GM23338 (cell line): ENCODE data around the gene ZBP1. TPM values are rescaled to one million over a fixed set of nuclear protein-coding genes. Genes with fewer than 3 reads are reported as not detected.

ENCODE experiments used
- ATAC-seq: fragments of 200-7000 bp; cut with Tn5 transposase; 3 replicates; pipeline ENCODE4 v1.9.1; 2020
- DNase-seq: peaks from one replicate; pipeline ENCODE4 v3.0.0-alpha.2; 2015; ENCODE audit warnings: low spot score
- H2AFZ ChIP-seq: fragments of 200-600 bp; sonication (generic); 2 replicates; pipeline ENCODE4 v1.8.0; 2016; ENCODE audit warnings: antibody characterized with exemption, mild to moderate bottlenecking, moderate library complexity
- H3F3A ChIP-seq: fragments of 200-600 bp; sonication (generic); replicated peaks from 2 replicates; pipeline ENCODE4 v1.8.0; 2017; ENCODE audit warnings: antibody characterized with exemption, mixed run types, low read depth
- H3K27ac ChIP-seq: fragments of 200-600 bp; sonication (generic); 2 replicates; pipeline ENCODE4 v1.6.1; 2016; ENCODE audit warnings: low read depth
- H3K27me3 ChIP-seq: fragments of 200-600 bp; sonication (generic); 2 replicates; pipeline ENCODE4 v1.8.0; 2016; ENCODE audit warnings: mild to moderate bottlenecking, mixed run types, moderate library complexity; ENCODE audit not compliant: insufficient read depth
- H3K36me3 ChIP-seq: fragments of 200-600 bp; sonication (generic); 2 replicates; pipeline ENCODE4 v1.8.0; 2016; ENCODE audit warnings: mild to moderate bottlenecking; ENCODE audit not compliant: insufficient read depth
- H3K4me1 ChIP-seq: fragments of 200-600 bp; sonication (generic); 2 replicates; pipeline ENCODE4 v1.8.0; 2016; ENCODE audit warnings: mild to moderate bottlenecking, moderate library complexity; ENCODE audit not compliant: insufficient read depth
- H3K4me2 ChIP-seq: fragments of 200-600 bp; sonication (generic); 2 replicates; pipeline ENCODE4 v1.7.1; 2017; ENCODE audit warnings: mixed run types
- H3K4me3 ChIP-seq: fragments of 200-600 bp; sonication (generic); 2 replicates; pipeline ENCODE4 v1.6.1; 2016; ENCODE audit warnings: mixed run types
- H3K79me2 ChIP-seq: fragments of 200-600 bp; sonication (generic); replicated peaks from 2 replicates; pipeline ENCODE4 v1.8.0; 2017; ENCODE audit warnings: mild to moderate bottlenecking; ENCODE audit not compliant: insufficient read depth
- H3K9me2 ChIP-seq: fragments of 200-600 bp; sonication (generic); 2 replicates; pipeline ENCODE4 v1.8.0; 2017; ENCODE audit not compliant: insufficient read depth
- H4K20me1 ChIP-seq: fragments of 200-600 bp; sonication (generic); replicated peaks from 2 replicates; pipeline ENCODE4 v1.8.0; 2017; ENCODE audit warnings: mild to moderate bottlenecking; ENCODE audit not compliant: insufficient read depth
- H3K27ac Mint-ChIP-seq: 2 replicates; pipeline ENCODE4 v1.8.0; 2020; ENCODE audit warnings: inconsistent platforms, mild to moderate bottlenecking, moderate library complexity, mixed read lengths
- H3K27me3 Mint-ChIP-seq: 3 replicates; pipeline ENCODE4 v1.8.0; 2022; ENCODE audit warnings: low read depth, mild to moderate bottlenecking, moderate library complexity, mixed read lengths, inconsistent platforms; ENCODE audit not compliant: insufficient read depth, poor library complexity
- H3K36me3 Mint-ChIP-seq: 3 replicates; pipeline ENCODE4 v1.8.0; 2021; ENCODE audit warnings: low read depth, mild to moderate bottlenecking, inconsistent platforms, moderate library complexity, mixed read lengths
- H3K4me1 Mint-ChIP-seq: 3 replicates; pipeline ENCODE4 v1.8.0; 2020; ENCODE audit warnings: mild to moderate bottlenecking, inconsistent platforms, mixed read lengths
- H3K4me3 Mint-ChIP-seq: 3 replicates; pipeline ENCODE4 v1.8.0; 2021; ENCODE audit warnings: moderate library complexity, mild to moderate bottlenecking, inconsistent platforms, mixed read lengths
- H3K9me3 Mint-ChIP-seq: 3 replicates; pipeline ENCODE4 v1.8.0; 2020; ENCODE audit warnings: moderate library complexity, mild to moderate bottlenecking, inconsistent platforms, mixed read lengths
- CREB1 ChIP-seq: fragments of 250-450 bp; sonication (Bioruptor Pico); IDR thresholded peaks from 2 replicates; pipeline ENCODE4 v1.5.0; 2020; ENCODE audit warnings: low read depth, mild to moderate bottlenecking, moderate library complexity
- CTCF ChIP-seq, 2 experiments: fragments of 200-600 bp in 1 of 2; sonication (generic) in 1 of 2; conservative IDR thresholded peaks; 2 replicates each; pipeline versions ENCODE4 v1.5.1 to v1.6.1; 2016 to 2017; ENCODE audit warnings: antibody characterized with exemption in 2 of 2, low read depth in 2 of 2, mild to moderate bottlenecking in 2 of 2, moderate library complexity in 1 of 2
- ETS1 ChIP-seq: IDR thresholded peaks from 2 replicates; pipeline ENCODE4 v1.6.1; 2016; ENCODE audit warnings: antibody characterized with exemption
- EZH2phosphoT487 ChIP-seq: fragments of 200-600 bp; sonication (generic); IDR thresholded peaks from one replicate; pipeline ENCODE4 v1.8.1; 2018; ENCODE audit warnings: antibody characterized with exemption; ENCODE audit not compliant: unreplicated experiment
- JUNB ChIP-seq: IDR thresholded peaks from one replicate; pipeline ENCODE4 v1.6.1; 2016; ENCODE audit warnings: antibody characterized with exemption; ENCODE audit not compliant: unreplicated experiment
- NANOG ChIP-seq: IDR thresholded peaks from 2 replicates; pipeline ENCODE4 v1.6.1; 2016; ENCODE audit warnings: antibody characterized with exemption, borderline replicate concordance
- POLR2AphosphoS5 ChIP-seq: IDR thresholded peaks from 2 replicates; pipeline ENCODE4 v1.6.1; 2016; ENCODE audit warnings: antibody characterized with exemption, low read depth
- ZNF114 ChIP-seq: fragments of 250-450 bp; sonication (Bioruptor Pico); IDR thresholded peaks from 2 replicates; pipeline ENCODE4 v1.5.0; 2020; ENCODE audit warnings: mild to moderate bottlenecking, moderate library complexity
- ZNF331 ChIP-seq: fragments of 250-450 bp; sonication (Bioruptor Pico); IDR thresholded peaks from 2 replicates; pipeline ENCODE4 v1.5.0; 2020; ENCODE audit warnings: low read depth, mild to moderate bottlenecking, moderate library complexity
- ZNF462 ChIP-seq: fragments of 250-450 bp; sonication (Bioruptor Pico); IDR thresholded peaks from 2 replicates; pipeline ENCODE4 v1.5.0; 2020; ENCODE audit warnings: mild to moderate bottlenecking, moderate library complexity
- polyA plus RNA-seq: library from polyadenylated mRNA; unstranded; fragments of >200 nt; fragmentation: Nextera tagmentation; extraction: Ambion mirVana; gene quantifications from 2 replicates; pipeline ENCODE4 v1.2.1, GENCODE V29; 2016
- total RNA-seq: library from RNA; depleted of rRNA; stranded (reverse); fragments of >200 nt; shearing (Covaris generic); gene quantifications from 2 replicates; pipeline ENCODE4 v1.2.3, GENCODE V29; 2014

Gene ZBP1
- total and polyA plus RNA-seq, 2 experiments from 2014 or later, result not detected

- peaks cover 9% of the 10 kb centered on the region for H3K4me1 Mint-ChIP-seq
Observed at GRCh38 chr20:57624124-57624523, 3.9 kb upstream of the ZBP1 start.

GRCh38 chr20:57622579-57623381 lies 2.6 kb upstream of the ZBP1 start:
- no peaks in the 10 kb centered on the region; the same call in 1 of the 3 replicates for H3K36me3 Mint-ChIP-seq
- H3F3A ChIP-seq, result no peaks in the 10 kb centered on the region
- no peaks in the 10 kb centered on the region for H3K79me2 ChIP-seq
- H3K9me2 ChIP-seq, result peaks cover 8% of the 10 kb centered on the region; the same call in 1 of the 2 replicates
- no peaks in the 10 kb centered on the region for H3K36me3 ChIP-seq
- peaks cover 10% of the 10 kb centered on the region; the same call in 2 of the 3 replicates for H3K9me3 Mint-ChIP-seq
- peaks cover 9% of the 10 kb centered on the region for H3K4me1 Mint-ChIP-seq
- peaks cover 4% of the 10 kb centered on the region for H3K27me3 Mint-ChIP-seq
- H4K20me1 ChIP-seq, result no peaks in the 10 kb centered on the region
- no peak overlapping the region for H3K4me2 ChIP-seq
- no peak overlapping the region for H3K4me3 ChIP-seq
- no peak overlapping the region for H3K27ac ChIP-seq
- ATAC-seq (peak; percentile 97), DNase-seq (peak; percentile 80)
- no peak overlapping the region for H3K4me3 Mint-ChIP-seq
- no peak overlapping the region for H2AFZ ChIP-seq
- no peak overlapping the region for H3K27ac Mint-ChIP-seq
- no peaks in the 10 kb centered on the region for H3K27me3 ChIP-seq
- peaks cover 8% of the 10 kb centered on the region for H3K4me1 ChIP-seq
- TF ChIP-seq ZNF462 (CRISPR knock-in tag), result peak; percentile 79

More at GRCh38 chr20:57624124-57624523, 3.9 kb upstream of the ZBP1 start:
- ATAC-seq (no peak), DNase-seq (no peak)
- Histone ChIP-seq H3K79me2 (no peaks in the 10 kb centered on the region), H3K4me2 (no peak overlapping the region), H3K9me2 (peaks cover 8% of the 10 kb centered on the region; the same call in 1 of the 2 replicates), H3K36me3 (no peaks in the 10 kb centered on the region), H3K27ac (no peak overlapping the region), H3F3A (no peaks in the 10 kb centered on the region), H4K20me1 (no peaks in the 10 kb centered on the region), H3K27me3 (no peaks in the 10 kb centered on the region), H2AFZ (no peak overlapping the region), H3K4me1 (peaks cover 8% of the 10 kb centered on the region), H3K4me3 (no peak overlapping the region)
- no peak overlapping the region for H3K27ac Mint-ChIP-seq
- no peaks in the 10 kb centered on the region; the same call in 1 of the 3 replicates for H3K36me3 Mint-ChIP-seq
- no peak overlapping the region for H3K4me3 Mint-ChIP-seq
- H3K9me3 Mint-ChIP-seq, result peaks cover 10% of the 10 kb centered on the region; the same call in 2 of the 3 replicates
- H3K27me3 Mint-ChIP-seq, result peaks cover 3% of the 10 kb centered on the region
- TF ChIP-seq POLR2AphosphoS5, result no peak
- TF ChIP-seq ZNF331, result no peak
- no peak for TF ChIP-seq CREB1 (CRISPR knock-in tag)
- no peak for TF ChIP-seq NANOG
- TF ChIP-seq JUNB, result no peak
- TF ChIP-seq CTCF (conservative IDR thresholded peaks at IDR 0.05; ENCODE audit: low read depth in 2 of 2), result no peak
- TF ChIP-seq EZH2phosphoT487, result no peak
- TF ChIP-seq ZNF114 (CRISPR knock-in tag), result no peak
- TF ChIP-seq ETS1, result no peak
